Astrocyte (in vitro differentiated cells and primary cell): Measurements from ENCODE around the gene PEPD. TPM values are rescaled to one million over a fixed set of nuclear protein-coding genes. Genes with fewer than 3 reads are reported as not detected.

ENCODE experiments used
- DNase-seq: peaks from one replicate; pipeline ENCODE4 v3.0.0-alpha.2; 2010; ENCODE audit warnings: low read depth
- FAIRE-seq: peaks from 2 replicates; lab custom pipeline; 2011; peaks lifted over from hg19 to GRCh38; lab: Jason Lieb, UNC
- H2AFZ ChIP-seq: 2 replicates; pipeline ENCODE4 v1.6.0; 2012; ENCODE audit warnings: low read depth, low read length, inconsistent platforms
- H3K27ac ChIP-seq: 2 replicates; pipeline ENCODE4 v1.5.1; 2011; ENCODE audit warnings: low read depth, low read length, inconsistent platforms
- H3K27me3 ChIP-seq: 2 replicates; pipeline ENCODE4 v1.6.0; 2011; ENCODE audit warnings: low read length, inconsistent platforms; ENCODE audit not compliant: insufficient read depth
- H3K36me3 ChIP-seq: 2 replicates; pipeline ENCODE4 v1.5.1; 2011; ENCODE audit warnings: low read length, inconsistent platforms; ENCODE audit not compliant: insufficient read depth
- H3K4me1 ChIP-seq: 2 replicates; pipeline ENCODE4 v1.5.1; 2011; ENCODE audit warnings: low read length, inconsistent platforms; ENCODE audit not compliant: insufficient read depth
- H3K4me2 ChIP-seq: 2 replicates; pipeline ENCODE4 v1.6.0; 2012; ENCODE audit warnings: low read length, inconsistent platforms
- H3K4me3 ChIP-seq: 2 replicates; pipeline ENCODE4 v1.5.1; 2011; ENCODE audit warnings: low read depth, mild to moderate bottlenecking, low read length, inconsistent platforms; ENCODE audit not compliant: insufficient read depth
- H3K79me2 ChIP-seq: 2 replicates; pipeline ENCODE4 v1.6.0; 2012; ENCODE audit warnings: mild to moderate bottlenecking, low read length, inconsistent platforms; ENCODE audit not compliant: insufficient read depth
- H3K9ac ChIP-seq: 2 replicates; pipeline ENCODE4 v1.6.0; 2012; ENCODE audit warnings: mild to moderate bottlenecking, low read length, inconsistent platforms
- H3K9me3 ChIP-seq: 2 replicates; pipeline ENCODE4 v1.5.1; 2012; ENCODE audit warnings: low read depth, mild to moderate bottlenecking, low read length, inconsistent platforms; ENCODE audit not compliant: insufficient read depth
- H4K20me1 ChIP-seq: 2 replicates; pipeline ENCODE4 v1.6.0; 2012; ENCODE audit warnings: low read length, inconsistent platforms; ENCODE audit not compliant: insufficient read depth
- H3K27ac Mint-ChIP-seq: one replicate; pipeline ENCODE4 v1.8.0; 2021; ENCODE audit warnings: mild to moderate bottlenecking, mixed read lengths; ENCODE audit not compliant: unreplicated experiment
- H3K27me3 Mint-ChIP-seq: one replicate; pipeline ENCODE4 v1.8.0; 2021; ENCODE audit warnings: low read depth, mixed read lengths; ENCODE audit not compliant: unreplicated experiment
- H3K36me3 Mint-ChIP-seq: one replicate; pipeline ENCODE4 v1.8.0; 2021; ENCODE audit warnings: low read depth, mixed read lengths; ENCODE audit not compliant: unreplicated experiment
- H3K4me1 Mint-ChIP-seq: one replicate; pipeline ENCODE4 v1.8.0; 2021; ENCODE audit warnings: low read depth, mixed read lengths; ENCODE audit not compliant: unreplicated experiment
- H3K4me3 Mint-ChIP-seq: one replicate; pipeline ENCODE4 v1.8.0; 2021; ENCODE audit warnings: mild to moderate bottlenecking, moderate library complexity, mixed read lengths; ENCODE audit not compliant: unreplicated experiment
- H3K9me3 Mint-ChIP-seq: one replicate; pipeline ENCODE4 v1.8.0; 2021; ENCODE audit warnings: mild to moderate bottlenecking, mixed read lengths; ENCODE audit not compliant: unreplicated experiment
- CTCF ChIP-seq: IDR thresholded peaks from 2 replicates; pipeline ENCODE4 v1.5.1; 2011; ENCODE audit warnings: low read depth, mild to moderate bottlenecking, inconsistent platforms, low read length, moderate library complexity; ENCODE audit not compliant: insufficient read depth
- EZH2 ChIP-seq: IDR thresholded peaks from 2 replicates; pipeline ENCODE4 v1.6.1; 2012; ENCODE audit warnings: mild to moderate bottlenecking, low read length, inconsistent platforms; ENCODE audit not compliant: insufficient read depth
- total RNA-seq: library from RNA; stranded (reverse); gene quantifications from 2 replicates; pipeline ENCODE4 v1.2.1, GENCODE V29; 2021

Gene PEPD
- total RNA-seq, 1 donor from 2014 or later, result 37.9 TPM

- TF ChIP-seq EZH2 (no peak), CTCF (no peak)
- no peaks in the 10 kb centered on the region for H3K9me3 Mint-ChIP-seq
Measured at GRCh38 chr19:33340991-33341390, 180.6 kb downstream of the PEPD start.

GRCh38 chr19:33339016-33339984 lies 182.3 kb downstream of the PEPD start:
- H3K36me3 ChIP-seq, result no peaks in the 10 kb centered on the region
- no peak overlapping the region for H3K4me2 ChIP-seq
- Mint-ChIP-seq H3K4me3 (no peak overlapping the region), H3K36me3 (no peaks in the 10 kb centered on the region), H3K27me3 (peaks cover 25% of the 10 kb centered on the region), H3K9me3 (no peaks in the 10 kb centered on the region), H3K27ac (no peak overlapping the region), H3K4me1 (no peaks in the 10 kb centered on the region)
- H3K27ac ChIP-seq, result no peak overlapping the region
- H3K4me1 ChIP-seq, result no peaks in the 10 kb centered on the region
- no peaks in the 10 kb centered on the region for H3K9me3 ChIP-seq
- H3K79me2 ChIP-seq, result no peaks in the 10 kb centered on the region
- DNase-seq (no peak), FAIRE-seq (no peak)
- no peaks in the 10 kb centered on the region for H4K20me1 ChIP-seq
- H3K9ac ChIP-seq, result no peak overlapping the region
- peaks cover 2% of the 10 kb centered on the region for H3K27me3 ChIP-seq
- TF ChIP-seq EZH2, result no peak
- no peak for TF ChIP-seq CTCF
- no peak overlapping the region for H2AFZ ChIP-seq
- H3K4me3 ChIP-seq, result no peak overlapping the region

More at GRCh38 chr19:33340991-33341390, 180.6 kb downstream of the PEPD start:
- peaks cover 14% of the 10 kb centered on the region for H3K27me3 ChIP-seq
- H3K4me2 ChIP-seq, result no peak overlapping the region
- H3K9ac ChIP-seq, result no peak overlapping the region
- H3K4me3 Mint-ChIP-seq, result no peak overlapping the region
- FAIRE-seq (no peak), DNase-seq (no peak)
- H3K9me3 ChIP-seq, result no peaks in the 10 kb centered on the region
- H3K27ac Mint-ChIP-seq, result no peak overlapping the region
- H2AFZ ChIP-seq, result no peak overlapping the region
- H3K4me1 Mint-ChIP-seq, result no peaks in the 10 kb centered on the region
- H3K4me1 ChIP-seq, result no peaks in the 10 kb centered on the region
- no peak overlapping the region for H3K4me3 ChIP-seq
- peaks cover 39% of the 10 kb centered on the region for H3K27me3 Mint-ChIP-seq
- no peaks in the 10 kb centered on the region for H3K79me2 ChIP-seq
- H4K20me1 ChIP-seq, result no peaks in the 10 kb centered on the region
- H3K36me3 ChIP-seq, result no peaks in the 10 kb centered on the region
- no peaks in the 10 kb centered on the region for H3K36me3 Mint-ChIP-seq
- H3K27ac ChIP-seq, result no peak overlapping the region

Other genes with a start within 250 kb of the PEPD start
- gene CEBPA, start 219.3 kb downstream of the PEPD start, total RNA-seq, result 0.45 and 0.50 TPM in 2 replicates
- 31.7 and 34.0 TPM in 2 replicates for gene CEBPG, start 148.1 kb downstream of the PEPD start, total RNA-seq
- not detected in 2 replicates for gene CHST8, start 100.2 kb upstream of the PEPD start, total RNA-seq